T-helper 2 cell treated with Interferon-gamma antibody and Interleukin-4, amounts not matched to agents 5 μg/mL and 100 μg/mL, for 36 hours (primary cell): ENCODE data around the gene UBE3C.
"Not testable (repeated sequence)": the region's sequence is repeated elsewhere in the genome, so short reads cannot be mapped to it uniquely, and the experiment has no call there.

Experiments
- DNase-seq: peaks from one replicate; pipeline ENCODE4 v3.0.0; 2021; ENCODE audit warnings: low spot score
- H3K27ac Mint-ChIP-seq: one replicate; pipeline ENCODE4 v1.8.0; 2021; ENCODE audit warnings: mild to moderate bottlenecking, mixed read lengths
- H3K27me3 Mint-ChIP-seq: one replicate; pipeline ENCODE4 v1.8.0; 2021; ENCODE audit warnings: low read depth, mixed read lengths
- H3K36me3 Mint-ChIP-seq: one replicate; pipeline ENCODE4 v1.8.0; 2021; ENCODE audit warnings: low read depth, mixed read lengths
- H3K4me1 Mint-ChIP-seq: one replicate; pipeline ENCODE4 v1.8.0; 2021; ENCODE audit warnings: low read depth, mixed read lengths
- H3K4me3 Mint-ChIP-seq: one replicate; pipeline ENCODE4 v1.8.0; 2022; ENCODE audit warnings: mild to moderate bottlenecking, moderate library complexity, mixed read lengths
- H3K9me3 Mint-ChIP-seq: one replicate; pipeline ENCODE4 v1.8.0; 2021; ENCODE audit warnings: mixed read lengths

The UBE3C gene

GRCh38 chr7:157121184-157121715, 17.5 kb upstream of the UBE3C start:
- H3K27me3 Mint-ChIP-seq = no peaks in the 10 kb centered on the region
- no peak overlapping the region for H3K4me3 Mint-ChIP-seq
- no peak for DNase-seq
- H3K4me1 Mint-ChIP-seq = no peaks in the 10 kb centered on the region
- H3K36me3 Mint-ChIP-seq = no peaks in the 10 kb centered on the region
- H3K9me3 Mint-ChIP-seq = no peaks in the 10 kb centered on the region
- no peak overlapping the region for H3K27ac Mint-ChIP-seq

GRCh38 chr7:157122800-157123495, 15.8 kb upstream of the UBE3C start:
- DNase-seq = no peak
- Mint-ChIP-seq H3K27ac (no peak overlapping the region), H3K4me3 (no peak overlapping the region), H3K36me3 (no peaks in the 10 kb centered on the region), H3K27me3 (no peaks in the 10 kb centered on the region), H3K4me1 (no peaks in the 10 kb centered on the region), H3K9me3 (no peaks in the 10 kb centered on the region)

GRCh38 chr7:157124690-157125089, 14.0 kb upstream of the UBE3C start:
- no peaks in the 10 kb centered on the region for H3K4me1 Mint-ChIP-seq
- no peak overlapping the region for H3K4me3 Mint-ChIP-seq
- H3K27me3 Mint-ChIP-seq = no peaks in the 10 kb centered on the region
- DNase-seq = no peak
- H3K27ac Mint-ChIP-seq = no peak overlapping the region
- no peaks in the 10 kb centered on the region for H3K36me3 Mint-ChIP-seq
- H3K9me3 Mint-ChIP-seq = no peaks in the 10 kb centered on the region

GRCh38 chr7:157125376-157126223, 13.1 kb upstream of the UBE3C start:
- no peaks in the 10 kb centered on the region for H3K9me3 Mint-ChIP-seq
- no peak for DNase-seq
- no peaks in the 10 kb centered on the region for H3K27me3 Mint-ChIP-seq

GRCh38 chr7:157126921-157127320, 11.8 kb upstream of the UBE3C start:
- H3K4me1 Mint-ChIP-seq = no peaks in the 10 kb centered on the region
- DNase-seq = no peak
- no peaks in the 10 kb centered on the region for H3K36me3 Mint-ChIP-seq
- no peak overlapping the region for H3K4me3 Mint-ChIP-seq
- peaks cover 2% of the 10 kb centered on the region for H3K27me3 Mint-ChIP-seq
- no peaks in the 10 kb centered on the region for H3K9me3 Mint-ChIP-seq
- no peak overlapping the region for H3K27ac Mint-ChIP-seq

More at GRCh38 chr7:157125376-157126223, 13.1 kb upstream of the UBE3C start:
- Mint-ChIP-seq H3K27ac (no peak overlapping the region), H3K4me1 (no peaks in the 10 kb centered on the region), H3K4me3 (no peak overlapping the region), H3K36me3 (no peaks in the 10 kb centered on the region)

GRCh38 chr7:157129200-157129599, 9.5 kb upstream of the UBE3C start:
- Mint-ChIP-seq H3K27me3 (peaks cover 2% of the 10 kb centered on the region), H3K27ac (no peak overlapping the region), H3K4me3 (no peak overlapping the region), H3K36me3 (no peaks in the 10 kb centered on the region), H3K9me3 (no peaks in the 10 kb centered on the region), H3K4me1 (no peaks in the 10 kb centered on the region)
- no peak for DNase-seq

GRCh38 chr7:157129907-157130460, 8.7 kb upstream of the UBE3C start:
- no peak overlapping the region for H3K4me3 Mint-ChIP-seq
- H3K4me1 Mint-ChIP-seq = no peaks in the 10 kb centered on the region
- DNase-seq = no peak
- peaks cover 2% of the 10 kb centered on the region for H3K27me3 Mint-ChIP-seq
- H3K27ac Mint-ChIP-seq = no peak overlapping the region
- H3K36me3 Mint-ChIP-seq = no peaks in the 10 kb centered on the region
- no peaks in the 10 kb centered on the region for H3K9me3 Mint-ChIP-seq

- H3K4me1 Mint-ChIP-seq, H3K27ac Mint-ChIP-seq, DNase-seq, H3K4me3 Mint-ChIP-seq, H3K27me3 Mint-ChIP-seq, H3K36me3 Mint-ChIP-seq, H3K9me3 Mint-ChIP-seq: not testable (repeated sequence)
These were observed 7.9 kb upstream of the UBE3C start for GRCh38 chr7:157130849-157131248.

GRCh38 chr7:157132796-157133195, 5.9 kb upstream of the UBE3C start:
- DNase-seq = no peak
- Mint-ChIP-seq H3K27ac (no peak overlapping the region), H3K27me3 (peaks cover 2% of the 10 kb centered on the region), H3K4me3 (no peak overlapping the region), H3K9me3 (no peaks in the 10 kb centered on the region), H3K4me1 (peaks cover 4% of the 10 kb centered on the region), H3K36me3 (no peaks in the 10 kb centered on the region)

GRCh38 chr7:157133304-157133703, 5.4 kb upstream of the UBE3C start:
- Mint-ChIP-seq H3K27ac (no peak overlapping the region), H3K4me3 (no peak overlapping the region), H3K27me3 (peaks cover 2% of the 10 kb centered on the region), H3K36me3 (no peaks in the 10 kb centered on the region), H3K4me1 (peaks cover 4% of the 10 kb centered on the region), H3K9me3 (no peaks in the 10 kb centered on the region)
- DNase-seq = no peak

- Mint-ChIP-seq H3K4me1 (peaks cover 18% of the 10 kb centered on the region), H3K9me3 (no peaks in the 10 kb centered on the region), H3K27ac (peak overlapping the region; percentile 23), H3K36me3 (peaks cover 8% of the 10 kb centered on the region), H3K27me3 (no peaks in the 10 kb centered on the region), H3K4me3 (peak overlapping the region; percentile 2)
- DNase-seq = no peak
These were observed 2.4 kb upstream of the UBE3C start for GRCh38 chr7:157136372-157136771.

GRCh38 chr7:157138101-157138423, 664 bp upstream of the UBE3C start:
- Mint-ChIP-seq H3K27me3 (no peaks in the 10 kb centered on the region), H3K36me3 (peaks cover 18% of the 10 kb centered on the region), H3K4me3 (peak overlapping the region; percentile 87), H3K27ac (peak overlapping the region; percentile 98), H3K4me1 (peaks cover 29% of the 10 kb centered on the region), H3K9me3 (no peaks in the 10 kb centered on the region)
- DNase-seq = no peak

- Mint-ChIP-seq H3K27me3 (no peaks in the 10 kb centered on the region), H3K4me3 (peak overlapping the region; percentile 81), H3K4me1 (peaks cover 38% of the 10 kb centered on the region), H3K9me3 (no peaks in the 10 kb centered on the region), H3K27ac (peak overlapping the region; percentile 62), H3K36me3 (peaks cover 28% of the 10 kb centered on the region)
- no peak for DNase-seq
These were observed 534 bp downstream of the UBE3C start for GRCh38 chr7:157139111-157139809.
